Activated naive CD8-positive, alpha-beta T cell treated with anti-CD3 and anti-CD28 coated beads, Interleukin-2, amount 50 U/mL, for 24 hours (primary cell): ENCODE measurements around the gene PADI6.
A peak's percentile ranks its signal among the peaks of the same experiment; 100 is the strongest.
"Not testable (repeated sequence)": the region's sequence is repeated elsewhere in the genome, so short reads cannot be mapped to it uniquely, and the experiment has no call there.

Experiments
- ATAC-seq: fragments of 150-1000 bp; cut with Tn5 transposase; one replicate; pipeline ENCODE4 v1.10.0; 2021
- DNase-seq: peaks from one replicate; pipeline ENCODE4 v3.0.0; 2021
- H3K27ac Mint-ChIP-seq: one replicate; pipeline ENCODE4 v1.8.0; 2021; ENCODE audit warnings: mild to moderate bottlenecking, mixed read lengths
- H3K27me3 Mint-ChIP-seq: one replicate; pipeline ENCODE4 v1.8.0; 2021; ENCODE audit warnings: mixed read lengths
- H3K36me3 Mint-ChIP-seq: one replicate; pipeline ENCODE4 v1.8.0; 2021; ENCODE audit warnings: low read depth, mixed read lengths
- H3K4me1 Mint-ChIP-seq: one replicate; pipeline ENCODE4 v1.8.0; 2021; ENCODE audit warnings: mixed read lengths
- H3K4me3 Mint-ChIP-seq: one replicate; pipeline ENCODE4 v1.8.0; 2021; ENCODE audit warnings: mild to moderate bottlenecking, moderate library complexity, mixed read lengths
- H3K9me3 Mint-ChIP-seq: one replicate; pipeline ENCODE4 v1.8.0; 2021; ENCODE audit warnings: mixed read lengths

The PADI6 gene

GRCh38 chr1:17371896-17372295 lies at the start of gene PADI6:
TSS of gene PADI6 (plus strand) at chr1:17372196. CDS start at chr1:17372246, 50 bp downstream.
- Mint-ChIP-seq H3K9me3 (no peaks in the 10 kb centered on the region), H3K4me3 (no peak within 1 kb of the TSS), H3K27ac (no peak within 1 kb of the TSS), H3K4me1 (no peaks in the 10 kb centered on the region), H3K36me3 (no peaks in the 10 kb centered on the region), H3K27me3 (no peaks in the 10 kb centered on the region)
- DNase-seq, result no peak
- ATAC-seq, result no peak

- DNase-seq (no peak), ATAC-seq (no peak)
- H3K36me3 Mint-ChIP-seq, result no peaks in the 10 kb centered on the region
- no peak overlapping the region for H3K4me3 Mint-ChIP-seq
- no peaks in the 10 kb centered on the region for H3K9me3 Mint-ChIP-seq
- H3K27me3 Mint-ChIP-seq, result peaks cover 12% of the 10 kb centered on the region
- no peaks in the 10 kb centered on the region for H3K4me1 Mint-ChIP-seq
- H3K27ac Mint-ChIP-seq, result no peak overlapping the region
Measured at GRCh38 chr1:17328855-17329254, 43.1 kb upstream of the PADI6 start.

GRCh38 chr1:17329610-17330009 lies 42.4 kb upstream of the PADI6 start:
- H3K9me3 Mint-ChIP-seq, result no peaks in the 10 kb centered on the region
- H3K4me1 Mint-ChIP-seq, result no peaks in the 10 kb centered on the region
- no peak overlapping the region for H3K27ac Mint-ChIP-seq
- no peak for DNase-seq
- ATAC-seq, result no peak
- H3K4me3 Mint-ChIP-seq, result no peak overlapping the region
- H3K36me3 Mint-ChIP-seq, result no peaks in the 10 kb centered on the region
- H3K27me3 Mint-ChIP-seq, result peaks cover 13% of the 10 kb centered on the region

GRCh38 chr1:17330856-17331255 lies 41.1 kb upstream of the PADI6 start:
- H3K27me3 Mint-ChIP-seq, result peaks cover 13% of the 10 kb centered on the region
- no peak for ATAC-seq

GRCh38 chr1:17333081-17333480 lies 38.9 kb upstream of the PADI6 start:
- Mint-ChIP-seq H3K27me3 (peaks cover 17% of the 10 kb centered on the region), H3K4me3 (no peak overlapping the region), H3K9me3 (no peaks in the 10 kb centered on the region), H3K4me1 (no peaks in the 10 kb centered on the region), H3K36me3 (no peaks in the 10 kb centered on the region), H3K27ac (no peak overlapping the region)
- ATAC-seq (no peak), DNase-seq (no peak)

More at GRCh38 chr1:17330856-17331255, 41.1 kb upstream of the PADI6 start:
- Mint-ChIP-seq H3K27ac (no peak overlapping the region), H3K4me1 (no peaks in the 10 kb centered on the region), H3K36me3 (no peaks in the 10 kb centered on the region), H3K4me3 (no peak overlapping the region), H3K9me3 (no peaks in the 10 kb centered on the region)
- no peak for DNase-seq

- H3K4me1 Mint-ChIP-seq, result no peaks in the 10 kb centered on the region
- H3K27ac Mint-ChIP-seq, result no peak overlapping the region
- DNase-seq, result peak; percentile 79
- H3K4me3 Mint-ChIP-seq, result no peak overlapping the region
- no peaks in the 10 kb centered on the region for H3K36me3 Mint-ChIP-seq
- H3K27me3 Mint-ChIP-seq, result peaks cover 16% of the 10 kb centered on the region
- peak; percentile 43 for ATAC-seq
- H3K9me3 Mint-ChIP-seq, result no peaks in the 10 kb centered on the region
Measured at GRCh38 chr1:17335821-17336710, 35.9 kb upstream of the PADI6 start.

- H3K4me3 Mint-ChIP-seq, result no peak overlapping the region
- peaks cover 3% of the 10 kb centered on the region for H3K9me3 Mint-ChIP-seq
- H3K27me3 Mint-ChIP-seq, result peaks cover 8% of the 10 kb centered on the region
- H3K4me1 Mint-ChIP-seq, result no peaks in the 10 kb centered on the region
- DNase-seq, result no peak
- H3K27ac Mint-ChIP-seq, result no peak overlapping the region
- no peaks in the 10 kb centered on the region for H3K36me3 Mint-ChIP-seq
- ATAC-seq, result no peak
Measured at GRCh38 chr1:17338706-17339493, 33.1 kb upstream of the PADI6 start.

GRCh38 chr1:17339521-17339920 lies 32.5 kb upstream of the PADI6 start:
- Mint-ChIP-seq H3K27ac (no peak overlapping the region), H3K4me1 (no peaks in the 10 kb centered on the region), H3K4me3 (no peak overlapping the region), H3K36me3 (no peaks in the 10 kb centered on the region), H3K9me3 (peaks cover 5% of the 10 kb centered on the region), H3K27me3 (peaks cover 7% of the 10 kb centered on the region)
- ATAC-seq, result no peak
- no peak for DNase-seq

- H3K4me3 Mint-ChIP-seq, result no peak overlapping the region
- H3K36me3 Mint-ChIP-seq, result no peaks in the 10 kb centered on the region
- DNase-seq (no peak), ATAC-seq (no peak)
- H3K9me3 Mint-ChIP-seq, result peaks cover 5% of the 10 kb centered on the region
- H3K4me1 Mint-ChIP-seq, result no peaks in the 10 kb centered on the region
- H3K27me3 Mint-ChIP-seq, result peaks cover 7% of the 10 kb centered on the region
- H3K27ac Mint-ChIP-seq, result no peak overlapping the region
Measured at GRCh38 chr1:17340358-17340757, 31.6 kb upstream of the PADI6 start.

GRCh38 chr1:17342014-17342441 lies 30.0 kb upstream of the PADI6 start:
- no peaks in the 10 kb centered on the region for H3K4me1 Mint-ChIP-seq
- no peak overlapping the region for H3K4me3 Mint-ChIP-seq
- H3K27ac Mint-ChIP-seq, result no peak overlapping the region
- H3K27me3 Mint-ChIP-seq, result peaks cover 3% of the 10 kb centered on the region
- DNase-seq (no peak), ATAC-seq (no peak)
- H3K9me3 Mint-ChIP-seq, result peaks cover 5% of the 10 kb centered on the region
- no peaks in the 10 kb centered on the region for H3K36me3 Mint-ChIP-seq

GRCh38 chr1:17345506-17345905 lies 26.5 kb upstream of the PADI6 start:
- not testable (repeated sequence) for H3K4me3 Mint-ChIP-seq, H3K27ac Mint-ChIP-seq, H3K4me1 Mint-ChIP-seq, H3K9me3 Mint-ChIP-seq, ATAC-seq, H3K27me3 Mint-ChIP-seq, H3K36me3 Mint-ChIP-seq, DNase-seq

- DNase-seq (no peak), ATAC-seq (no peak)
- peaks cover 3% of the 10 kb centered on the region for H3K27me3 Mint-ChIP-seq
- peaks cover 8% of the 10 kb centered on the region for H3K4me1 Mint-ChIP-seq
- H3K27ac Mint-ChIP-seq, result no peak overlapping the region
- no peak overlapping the region for H3K4me3 Mint-ChIP-seq
- no peaks in the 10 kb centered on the region for H3K36me3 Mint-ChIP-seq
- peaks cover 5% of the 10 kb centered on the region for H3K9me3 Mint-ChIP-seq
Measured at GRCh38 chr1:17346046-17346789, 25.8 kb upstream of the PADI6 start.

- peaks cover 5% of the 10 kb centered on the region for H3K9me3 Mint-ChIP-seq
- H3K36me3 Mint-ChIP-seq, result no peaks in the 10 kb centered on the region
- peaks cover 8% of the 10 kb centered on the region for H3K4me1 Mint-ChIP-seq
- DNase-seq, result no peak
- no peaks in the 10 kb centered on the region for H3K27me3 Mint-ChIP-seq
- no peak overlapping the region for H3K4me3 Mint-ChIP-seq
- H3K27ac Mint-ChIP-seq, result no peak overlapping the region
- no peak for ATAC-seq
Measured at GRCh38 chr1:17347769-17348592, 24.0 kb upstream of the PADI6 start.
